MCF 10A (cell line): Measurements from ENCODE around the gene AIDA. TPM values are rescaled to one million over a fixed set of nuclear protein-coding genes. Genes with fewer than 3 reads are reported as not detected.
A peak's percentile ranks its signal among the peaks of the same experiment; 100 is the strongest.

Experiments used
- BruUV-seq: library from RNA; stranded (reverse); fragments of 400-500 nt; replicated peaks from 2 replicates; lab custom pipeline; 2021; lab: Mats Ljungman, UMichigan
- CTCF ChIA-PET: fragments of 300-600 bp; sonication (Branson Sonifier 250); formaldehyde crosslinking; extraction: SDS; loops from one replicate; lab custom pipeline; 2021; ENCODE audit warnings: antibody characterized with exemption, inconsistent platforms; lab: Yijun Ruan, JAX
- POLR2A ChIA-PET: fragments of 300-600, 350-650 bp; sonication (Branson Sonifier 250); formaldehyde crosslinking; extraction: SDS; loops from one replicate; lab custom pipeline; 2020; ENCODE audit warnings: antibody characterized with exemption, inconsistent platforms; lab: Yijun Ruan, JAX
- DNase-seq: peaks from one replicate; pipeline ENCODE4 v3.0.0-alpha.2; 2018; ENCODE audit not compliant: unreplicated experiment
- H3K27ac Mint-ChIP-seq: one replicate; pipeline ENCODE4 v1.8.0; 2022; ENCODE audit warnings: mild to moderate bottlenecking, low read depth, mixed read lengths; ENCODE audit not compliant: unreplicated experiment
- H3K27me3 Mint-ChIP-seq: one replicate; pipeline ENCODE4 v1.8.0; 2022; ENCODE audit warnings: mixed read lengths; ENCODE audit not compliant: insufficient read depth, unreplicated experiment
- H3K36me3 Mint-ChIP-seq: one replicate; pipeline ENCODE4 v1.8.0; 2022; ENCODE audit warnings: mild to moderate bottlenecking, moderate library complexity, mixed read lengths; ENCODE audit not compliant: insufficient read depth, unreplicated experiment
- H3K4me1 Mint-ChIP-seq: one replicate; pipeline ENCODE4 v1.8.0; 2022; ENCODE audit warnings: mixed read lengths; ENCODE audit not compliant: insufficient read depth, unreplicated experiment
- H3K4me3 Mint-ChIP-seq: one replicate; pipeline ENCODE4 v1.8.0; 2022; ENCODE audit warnings: mild to moderate bottlenecking, moderate library complexity, mixed read lengths; ENCODE audit not compliant: unreplicated experiment
- H3K9me3 Mint-ChIP-seq: one replicate; pipeline ENCODE4 v1.8.0; 2022; ENCODE audit warnings: mixed read lengths; ENCODE audit not compliant: unreplicated experiment
- intact Hi-C: fragments of 100-400 bp; cut with micrococcal nuclease; formaldehyde crosslinking; loops from 2 replicates; pipeline ENCODE4 v1.14.1; 2022
- total RNA-seq: library from RNA; stranded (reverse); gene quantifications from 2 replicates; pipeline ENCODE4 v1.2.3, GENCODE V29; 2022
- TF ChIP-seq, protein P1 (sequence below): fragments of 200-600 bp; IDR thresholded peaks from one replicate; pipeline ENCODE4 v1.8.0; 2022; ENCODE audit warnings: antibody characterized with exemption, mild to moderate bottlenecking; ENCODE audit not compliant: unreplicated experiment

AIDA gene
- total RNA-seq, 1 experiment from 2014 or later: 133 TPM

- Mint-ChIP-seq H3K27me3 (no peaks in the 10 kb centered on the region), H3K36me3 (peaks cover 87% of the 10 kb centered on the region), H3K9me3 (no peaks in the 10 kb centered on the region), H3K4me1 (no peaks in the 10 kb centered on the region), H3K27ac (peak overlapping the region; percentile 29), H3K4me3 (no peak overlapping the region)
- CTCF ChIA-PET: interaction anchor here (0.6 to 1.1 kb wide), 6 partner anchors 13 to 1166 kb away, joined by 3 to 4 read pairs (median 4); no protein-coding TSS in a partner anchor
- TF ChIP-seq, protein P1, sequence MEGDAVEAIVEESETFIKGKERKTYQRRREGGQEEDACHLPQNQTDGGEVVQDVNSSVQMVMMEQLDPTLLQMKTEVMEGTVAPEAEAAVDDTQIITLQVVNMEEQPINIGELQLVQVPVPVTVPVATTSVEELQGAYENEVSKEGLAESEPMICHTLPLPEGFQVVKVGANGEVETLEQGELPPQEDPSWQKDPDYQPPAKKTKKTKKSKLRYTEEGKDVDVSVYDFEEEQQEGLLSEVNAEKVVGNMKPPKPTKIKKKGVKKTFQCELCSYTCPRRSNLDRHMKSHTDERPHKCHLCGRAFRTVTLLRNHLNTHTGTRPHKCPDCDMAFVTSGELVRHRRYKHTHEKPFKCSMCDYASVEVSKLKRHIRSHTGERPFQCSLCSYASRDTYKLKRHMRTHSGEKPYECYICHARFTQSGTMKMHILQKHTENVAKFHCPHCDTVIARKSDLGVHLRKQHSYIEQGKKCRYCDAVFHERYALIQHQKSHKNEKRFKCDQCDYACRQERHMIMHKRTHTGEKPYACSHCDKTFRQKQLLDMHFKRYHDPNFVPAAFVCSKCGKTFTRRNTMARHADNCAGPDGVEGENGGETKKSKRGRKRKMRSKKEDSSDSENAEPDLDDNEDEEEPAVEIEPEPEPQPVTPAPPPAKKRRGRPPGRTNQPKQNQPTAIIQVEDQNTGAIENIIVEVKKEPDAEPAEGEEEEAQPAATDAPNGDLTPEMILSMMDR: no peak
- intact Hi-C loops: no loop called here
- POLR2A ChIA-PET: interaction anchor here (0.7 to 1.1 kb wide), 4 partner anchors 22 to 200 kb away, joined by 3 to 4 read pairs (median 3); no protein-coding TSS in a partner anchor
- peak; percentile 11 for DNase-seq
- BruUV-seq: no TSS peak
These were observed 46.3 kb downstream of the AIDA start for GRCh38 chr1:222665964-222666363.

DNA sequence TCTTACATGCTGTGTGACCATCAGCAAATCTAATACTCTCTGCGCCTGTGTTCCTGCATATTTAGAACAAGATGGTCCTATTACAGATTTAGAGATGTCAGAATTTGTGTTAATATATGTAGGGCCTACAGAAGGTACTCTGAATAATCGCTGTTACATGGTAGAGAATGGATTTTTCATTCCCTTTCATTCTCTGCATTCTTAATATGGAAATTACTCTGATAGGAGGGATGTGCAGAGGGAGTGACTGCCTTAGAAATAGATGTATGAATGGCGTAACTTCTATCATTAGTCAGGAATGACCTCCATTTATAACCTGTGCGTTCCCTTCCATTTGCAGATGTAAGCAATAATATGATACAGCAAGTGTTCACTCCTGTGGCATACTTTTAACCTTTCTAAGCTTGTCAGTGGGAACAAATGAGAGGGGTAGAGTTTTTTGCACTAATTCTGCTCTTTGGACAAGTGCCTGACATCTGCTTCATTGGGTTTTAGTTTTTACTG lies 48.8 kb downstream of the AIDA start:
- TF ChIP-seq, protein P1: no peak
- Mint-ChIP-seq H3K4me3 (no peak overlapping the region), H3K9me3 (no peaks in the 10 kb centered on the region), H3K4me1 (no peaks in the 10 kb centered on the region), H3K27ac (no peak overlapping the region), H3K36me3 (peaks cover 98% of the 10 kb centered on the region), H3K27me3 (no peaks in the 10 kb centered on the region)
- POLR2A ChIA-PET: interaction anchor here (1.0 to 4.3 kb wide), 3 partner anchors 19 to 35 kb away, joined by 3 to 19 read pairs (median 3); no protein-coding TSS in a partner anchor
- no peak for DNase-seq
- no TSS peak for BruUV-seq
- intact Hi-C loops: no loop called here
- CTCF ChIA-PET: interaction anchor here (0.6 to 0.8 kb wide), 2 partner anchors 16 to 1228 kb away, joined by 3 read pairs; no protein-coding TSS in a partner anchor

GRCh38 chr1:222657899-222658298 lies 54.4 kb downstream of the AIDA start:
- Mint-ChIP-seq H3K27me3 (no peaks in the 10 kb centered on the region), H3K4me1 (no peaks in the 10 kb centered on the region), H3K4me3 (no peak overlapping the region), H3K9me3 (no peaks in the 10 kb centered on the region), H3K27ac (no peak overlapping the region), H3K36me3 (peaks cover 100% of the 10 kb centered on the region)
- BruUV-seq: no TSS peak
- TF ChIP-seq, protein P1: no peak
- ChIA-PET POLR2A (interaction anchor here (0.6 to 3.9 kb wide), 6 partner anchors 9 to 1013 kb away, joined by 3 to 22 read pairs (median 4); no protein-coding TSS in a partner anchor), CTCF (interaction anchor here (0.6 to 1.5 kb wide), 2 partner anchors 192 to 429 kb away, joined by 6 to 10 read pairs; no protein-coding TSS in a partner anchor)
- intact Hi-C loops: no loop called here
- DNase-seq: no peak

- BruUV-seq: no TSS peak
- Mint-ChIP-seq H3K27ac (no peak overlapping the region), H3K36me3 (peaks cover 100% of the 10 kb centered on the region), H3K4me3 (no peak overlapping the region), H3K9me3 (no peaks in the 10 kb centered on the region), H3K4me1 (no peaks in the 10 kb centered on the region), H3K27me3 (no peaks in the 10 kb centered on the region)
- TF ChIP-seq, protein P1: no peak
- ChIA-PET POLR2A (interaction anchor here (1.5 to 3.9 kb wide), 3 partner anchors 12 to 61 kb away, joined by 3 to 22 read pairs (median 19); no protein-coding TSS in a partner anchor), CTCF (no interaction called here)
- DNase-seq: no peak
- intact Hi-C loops: no loop called here
These were observed 55.7 kb downstream of the AIDA start for GRCh38 chr1:222656391-222657155.
